ENCODE measurements around the gene ASCC3. TPM values are rescaled to one million over a fixed set of nuclear protein-coding genes. Genes with fewer than 3 reads are reported as not detected.

ASCC3 gene
- total RNA-seq, 4 donors from 2014 or later = 20.3 to 26.8 (median 24.5) TPM

- TF ChIP-seq POLR2A (IDR thresholded peaks at IDR 0.05) (no peak), CTCF (IDR thresholded peaks at IDR 0.05) (no peak)
- intact Hi-C loops (cut with DNase I; ENCODE audit: low total_unique reads) = loop anchor here (10.0 kb wide), 1 partner anchor 363 kb away; no protein-coding TSS in a partner anchor
- DNase-seq (ENCODE audit: low spot score in 2 of 2) = no peak
- WGBS, 2 donors = 84 to 88% methylated on average over 5 of the region's 5 CpGs
- no peak overlapping the region for H3K4me3 ChIP-seq (ENCODE audit: low read depth, poor library complexity, severe bottlenecking)
Measured at GRCh38 chr6:100488244-100488643, 392.9 kb downstream of the ASCC3 start.

GRCh38 chr6:100487638-100488037, 393.5 kb downstream of the ASCC3 start:
- no peak for DNase-seq (ENCODE audit: low spot score in 2 of 2)
- H3K4me3 ChIP-seq (ENCODE audit: low read depth, poor library complexity, severe bottlenecking) = no peak overlapping the region
- intact Hi-C loops (cut with DNase I; ENCODE audit: low total_unique reads) = loop anchor here (10.0 kb wide), 1 partner anchor 363 kb away; no protein-coding TSS in a partner anchor
- TF ChIP-seq POLR2A (IDR thresholded peaks at IDR 0.05) (no peak), CTCF (IDR thresholded peaks at IDR 0.05) (no peak)
- WGBS, 2 donors = 91 to 92% methylated on average over 2 of the region's 2 CpGs

- TF ChIP-seq POLR2A (IDR thresholded peaks at IDR 0.05) = no peak
- TF ChIP-seq CTCF (IDR thresholded peaks at IDR 0.05) = no peak
- DNase-seq (ENCODE audit: low spot score in 2 of 2) = no peak
- H3K4me3 ChIP-seq (ENCODE audit: low read depth, poor library complexity, severe bottlenecking) = no peak overlapping the region
- intact Hi-C loops (cut with DNase I; ENCODE audit: low total_unique reads) = loop anchor here (10.0 kb wide), 1 partner anchor 360 kb away; no protein-coding TSS in a partner anchor
Measured at GRCh38 chr6:100485268-100485667, 395.9 kb downstream of the ASCC3 start.

- TF ChIP-seq POLR2A (IDR thresholded peaks at IDR 0.05) (no peak), CTCF (IDR thresholded peaks at IDR 0.05) (no peak)
- intact Hi-C loops (cut with DNase I; ENCODE audit: low total_unique reads) = loop anchor here (10.0 kb wide), 1 partner anchor 360 kb away; no protein-coding TSS in a partner anchor
- no peak for DNase-seq (ENCODE audit: low spot score in 2 of 2)
- 70 to 81% methylated on average over 5 of the region's 5 CpGs for WGBS, 2 donors
- no peak overlapping the region for H3K4me3 ChIP-seq (ENCODE audit: low read depth, poor library complexity, severe bottlenecking)
Measured at GRCh38 chr6:100484474-100484873, 396.7 kb downstream of the ASCC3 start.

GRCh38 chr6:100482698-100483097, 398.4 kb downstream of the ASCC3 start:
- H3K4me3 ChIP-seq (ENCODE audit: low read depth, poor library complexity, severe bottlenecking) = no peak overlapping the region
- DNase-seq (ENCODE audit: low spot score in 2 of 2) = no peak
- 78 to 79% methylated on average over 2 of the region's 2 CpGs for WGBS, 2 donors
- no peak for TF ChIP-seq POLR2A (IDR thresholded peaks at IDR 0.05)
- TF ChIP-seq CTCF (IDR thresholded peaks at IDR 0.05) = no peak
- intact Hi-C loops (cut with DNase I; ENCODE audit: low total_unique reads) = loop anchor here (10.0 kb wide), 1 partner anchor 358 kb away; no protein-coding TSS in a partner anchor

All from lower leg skin (tissue), 4 donors.